K562 (cell line): ENCODE results near the gene STAB1. TPM values are rescaled to one million over a fixed set of nuclear protein-coding genes. Genes with fewer than 3 reads are reported as not detected.

Experiments
- ATAC-seq: fragments of 200-7000 bp; cut with Tn5 transposase; 3 replicates; pipeline ENCODE4 v1.9.1; 2020; ENCODE audit warnings: moderate library complexity
- BruUV-seq: library from RNA; stranded (reverse); fragments of 400-500 nt; replicated peaks from 2 replicates; lab custom pipeline; 2021; lab: Mats Ljungman, UMichigan
- CTCF ChIA-PET: fragments of 300-600 bp; formaldehyde crosslinking; extraction: SDS; loops from one replicate; lab custom pipeline; 2021; ENCODE audit warnings: low intra/inter-chr PET ratio; lab: Yijun Ruan, JAX
- POLR2A ChIA-PET: fragments of 300-600, 350-650 bp; sonication (Branson Sonifier 250); formaldehyde crosslinking; extraction: SDS; loops from one replicate; lab custom pipeline; 2021; ENCODE audit warnings: antibody characterized with exemption, inconsistent platforms; lab: Yijun Ruan, JAX
- DNase-seq, 4 experiments: peaks; one replicate each; pipeline versions ENCODE4 v3.0.0 to v3.0.0-alpha.2; 2011 to 2018; ENCODE audit warnings: low spot score in 3 of 4, mixed read lengths in 3 of 4; ENCODE audit errors: extremely low read depth in 1 of 4
- FAIRE-seq: peaks from 2 replicates; lab custom pipeline; 2011; peaks lifted over from hg19 to GRCh38; lab: Jason Lieb, UNC
- H2AFZ ChIP-seq: 2 replicates; pipeline ENCODE4 v1.6.0; 2011; ENCODE audit warnings: low read depth, low read length, control low read depth, inconsistent platforms
- H3K27ac ChIP-seq: fragments of 200-600 bp; 3 replicates; pipeline ENCODE4 v1.8.0; 2011; ENCODE audit warnings: low read depth, mild to moderate bottlenecking, control low read depth, inconsistent platforms, low read length, moderate library complexity, mixed read lengths; ENCODE audit errors: extremely low read depth
- H3K27me3 ChIP-seq, 2 experiments: fragments of 300-600 bp in 1 of 2; 2 replicates in 1 of 2; 3 replicates in 1 of 2; pipeline versions ENCODE4 v1.6.0 to v1.8.0; 2011; ENCODE audit warnings: inconsistent platforms in 2 of 2, low read length in 2 of 2, mild to moderate bottlenecking in 1 of 2, mixed read lengths in 1 of 2, moderate library complexity in 1 of 2; ENCODE audit not compliant: control insufficient read depth in 2 of 2, insufficient read depth in 2 of 2
- H3K36me3 ChIP-seq: fragments of 300-600 bp; 3 replicates; pipeline ENCODE4 v1.8.0; 2011; ENCODE audit warnings: mild to moderate bottlenecking, low read length, inconsistent platforms; ENCODE audit not compliant: control insufficient read depth, insufficient read depth
- H3K4me1 ChIP-seq, 2 experiments: fragments of 200-600 bp in 1 of 2; replicated peaks in 1 of 2; 2 replicates in 1 of 2; 3 replicates in 1 of 2; pipeline versions ENCODE4 v1.5.1 to v1.8.0; 2011; ENCODE audit warnings: inconsistent platforms in 2 of 2, low read length in 2 of 2, mild to moderate bottlenecking in 1 of 2, mixed read lengths in 1 of 2, moderate library complexity in 1 of 2; ENCODE audit not compliant: control insufficient read depth in 2 of 2, insufficient read depth in 2 of 2
- H3K4me2 ChIP-seq: 2 replicates; pipeline ENCODE4 v1.6.1; 2011; ENCODE audit warnings: low read length, control low read depth, inconsistent platforms, mixed read lengths; ENCODE audit not compliant: insufficient read depth
- H3K4me3 ChIP-seq: fragments of 200-600 bp; sonication (generic), shearing (Covaris generic); 2 replicates; pipeline ENCODE4 v1.5.1; 2016; ENCODE audit warnings: control low read depth, inconsistent platforms
- H3K79me2 ChIP-seq: fragments of 200-600 bp; 3 replicates; pipeline ENCODE4 v1.8.0; 2011; ENCODE audit warnings: low read length, inconsistent platforms; ENCODE audit not compliant: control insufficient read depth, insufficient read depth
- H3K9ac ChIP-seq, 2 experiments: 2 replicates each; pipeline versions ENCODE4 v1.6.0 to v1.6.1; 2011; ENCODE audit warnings: low read depth in 2 of 2, low read length in 2 of 2, control low read depth in 1 of 2, inconsistent platforms in 1 of 2, mild to moderate bottlenecking in 1 of 2, mixed read lengths in 1 of 2; ENCODE audit not compliant: insufficient read depth in 1 of 2
- H3K9me1 ChIP-seq: one replicate; pipeline ENCODE4 v1.6.0; 2011; ENCODE audit warnings: inconsistent platforms, mild to moderate bottlenecking, low read length, moderate library complexity; ENCODE audit not compliant: control insufficient read depth, insufficient read depth
- H3K9me3 ChIP-seq: replicated peaks from 2 replicates; pipeline ENCODE4 v1.5.1; 2011; ENCODE audit warnings: low read depth, low read length, inconsistent platforms; ENCODE audit not compliant: control insufficient read depth, insufficient read depth
- H4K20me1 ChIP-seq: replicated peaks from 2 replicates; pipeline ENCODE4 v1.6.1; 2011; ENCODE audit warnings: low read length, inconsistent platforms, mixed read lengths; ENCODE audit not compliant: control insufficient read depth, insufficient read depth
- HDAC3 ChIP-seq: fragments of 450-650 bp; IDR thresholded peaks from 2 replicates; pipeline ENCODE4 v1.6.1; 2018; ENCODE audit warnings: borderline replicate concordance, mild to moderate bottlenecking, moderate library complexity; ENCODE audit not compliant: partially characterized antibody
- POLR2G ChIP-seq: fragments of 200-400 bp; formaldehyde crosslinking; IDR thresholded peaks from 2 replicates; pipeline ENCODE4 v1.6.1; 2017; ENCODE audit warnings: low read depth, mild to moderate bottlenecking, antibody characterized with exemption, low read length, moderate library complexity
- POU5F1 ChIP-seq: fragments of 150-350 bp; IDR thresholded peaks from 2 replicates; pipeline ENCODE4 v1.6.1; 2014; ENCODE audit warnings: borderline replicate concordance, low read length, low read depth, mild to moderate bottlenecking; ENCODE audit not compliant: partially characterized antibody
- SMC3 ChIP-seq: conservative IDR thresholded peaks from 2 replicates; pipeline ENCODE4 v1.6.1; 2011; ENCODE audit warnings: low read depth, low read length, improper control_type of control experiment; ENCODE audit not compliant: insufficient read depth
- WGBS: fragments of 100-300 bp; shearing (Covaris generic); methylation state at CpG from one replicate; pipeline ENCODE4 v1.1.6; 2016; ENCODE audit warnings: low coverage, mixed read lengths; ENCODE audit not compliant: insufficient coverage; ENCODE audit errors: missing lambda C conversion rate; 5-methylcytosine and 5-hydroxymethylcytosine counted together
- in situ Hi-C: fragments of 300-500 bp; cut with MboI; formaldehyde crosslinking; loops from 4 replicates; pipeline ENCODE4 v1.15.0; 2018; ENCODE audit warnings: inconsistent platforms, mixed read lengths
- intact Hi-C: fragments of 100-400 bp; cut with micrococcal nuclease; formaldehyde crosslinking; loops from 2 replicates; pipeline ENCODE4 v1.14.2; 2022
- polyA plus RNA-seq, 8 experiments: library from polyadenylated mRNA; depleted of rRNA in 4 of 8; stranded (reverse) in 5 of 8; unstranded in 3 of 8; fragments of >200 nt; fragmentation: Nextera tagmentation in 2 of 8; fragmentation: Illumina TruSeq in 1 of 8; extraction: Ambion mirVana in 2 of 8; extraction: Trizol in 1 of 8; gene quantifications; 2 replicates each; pipeline versions ENCODE4 v1.2.1 to v1.2.3, GENCODE V29; 2011 to 2014; ENCODE audit warnings: inconsistent platforms in 1 of 8, missing spikeins in 1 of 8
- total RNA-seq, 7 experiments: library from RNA; depleted of rRNA in 6 of 7; stranded (reverse); fragments of >200 nt in 6 of 7; fragmentation: Illumina TruSeq in 2 of 7; extraction: Trizol in 2 of 7; gene quantifications; 2 replicates each; pipeline versions ENCODE4 v1.2.1 to v1.2.3, GENCODE V29; 2011 to 2021; ENCODE audit warnings: low replicate concordance in 1 of 7
- TF ChIP-seq, protein P1 (sequence below), 2 experiments: IDR thresholded peaks; 2 replicates each; pipeline ENCODE4 v1.6.1; 2011; ENCODE audit warnings: borderline replicate concordance in 1 of 2, control low read depth in 1 of 2, low read depth in 1 of 2, low read length in 1 of 2, mild to moderate bottlenecking in 1 of 2, mixed read lengths in 1 of 2, moderate library complexity in 1 of 2; ENCODE audit not compliant: insufficient read depth in 1 of 2, insufficient read length in 1 of 2, poor library complexity in 1 of 2, severe bottlenecking in 1 of 2; ENCODE audit errors: extremely low read depth in 1 of 2

Gene STAB1
- total and polyA plus RNA-seq, 9 of the 15 experiments (the other 6 are each of a cell fraction or from before 2014, with no cell fraction given): 0.20 to 3.9 (median 1.2) TPM

DNA sequence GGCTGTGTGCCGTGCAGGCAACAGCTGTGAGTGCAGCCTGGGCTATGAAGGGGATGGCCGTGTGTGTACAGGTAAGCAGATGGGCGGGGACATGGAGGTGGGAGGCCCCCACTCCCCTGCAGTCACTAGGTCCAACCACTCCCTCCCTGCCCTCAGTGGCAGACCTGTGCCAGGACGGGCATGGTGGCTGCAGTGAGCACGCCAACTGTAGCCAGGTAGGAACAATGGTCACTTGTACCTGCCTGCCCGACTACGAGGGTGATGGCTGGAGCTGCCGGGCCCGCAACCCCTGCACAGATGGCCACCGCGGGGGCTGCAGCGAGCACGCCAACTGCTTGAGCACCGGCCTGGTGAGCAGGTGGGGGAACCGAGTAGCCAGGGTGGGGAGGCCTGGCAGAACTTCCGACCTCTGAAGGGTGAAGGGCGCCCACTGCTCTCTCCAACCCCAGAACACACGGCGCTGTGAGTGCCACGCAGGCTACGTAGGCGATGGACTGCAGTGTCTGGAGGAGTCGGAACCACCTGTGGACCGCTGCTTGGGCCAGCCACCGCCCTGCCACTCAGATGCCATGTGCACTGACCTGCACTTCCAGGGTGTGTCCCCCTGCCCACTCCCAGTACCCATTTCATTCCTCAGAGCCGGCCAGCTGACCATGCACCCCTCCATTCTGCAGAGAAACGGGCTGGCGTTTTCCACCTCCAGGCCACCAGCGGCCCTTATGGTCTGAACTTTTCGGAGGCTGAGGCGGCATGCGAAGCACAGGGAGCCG is 26.9 kb downstream of the STAB1 start:
- POLR2A ChIA-PET: interaction anchor here (0.6 kb wide), 1 partner anchor 147 kb away, joined by 3 read pairs; no protein-coding TSS in a partner anchor
- ATAC-seq: no peak
- H3K4me1 ChIP-seq: peaks cover 12 to 60% of the 10 kb centered on the region in 2 experiments; a peak in 4 of 5 replicates
- WGBS: 74% methylated on average over 20 of the region's 33 CpGs
- no TSS peak for BruUV-seq
- H3K9ac ChIP-seq: no peak overlapping the region; a peak in 1 of 4 replicates
- no peak overlapping the region for H2AFZ ChIP-seq
- no peaks in the 10 kb centered on the region for H3K79me2 ChIP-seq
- no peak overlapping the region for H3K4me3 ChIP-seq
- in situ Hi-C loops: no loop called here
- H3K27ac ChIP-seq: no peak overlapping the region
- TF ChIP-seq HDAC3 (no peak), POU5F1 (no peak), SMC3 (no peak), POLR2G (0 out of 2 replicates have a peak, but pooled peaks have one; percentile 55)
- TF ChIP-seq, protein P1, sequence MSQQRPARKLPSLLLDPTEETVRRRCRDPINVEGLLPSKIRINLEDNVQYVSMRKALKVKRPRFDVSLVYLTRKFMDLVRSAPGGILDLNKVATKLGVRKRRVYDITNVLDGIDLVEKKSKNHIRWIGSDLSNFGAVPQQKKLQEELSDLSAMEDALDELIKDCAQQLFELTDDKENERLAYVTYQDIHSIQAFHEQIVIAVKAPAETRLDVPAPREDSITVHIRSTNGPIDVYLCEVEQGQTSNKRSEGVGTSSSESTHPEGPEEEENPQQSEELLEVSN (IDR thresholded peaks at IDR 0.05; ENCODE audit: borderline replicate concordance in 1 of 2, extremely low read depth in 1 of 2, insufficient read depth in 1 of 2, insufficient read length in 1 of 2, low read depth in 1 of 2, low read length in 1 of 2, poor library complexity in 1 of 2, severe bottlenecking in 1 of 2): no peak
- TF ChIP-seq, all 486 proteins: peak for 1
- no peaks in the 10 kb centered on the region for H3K27me3 ChIP-seq
- peaks cover 35% of the 10 kb centered on the region; the same call in 2 of the 3 replicates for H3K36me3 ChIP-seq
- H3K4me2 ChIP-seq: no peak overlapping the region
- H3K9me3 ChIP-seq: no peaks in the 10 kb centered on the region
- no peaks in the 10 kb centered on the region for H3K9me1 ChIP-seq
- FAIRE-seq (no peak), DNase-seq (no peak)
- no peaks in the 10 kb centered on the region for H4K20me1 ChIP-seq
- CTCF ChIA-PET: no interaction called here
- intact Hi-C loops: no loop called here
